Measurements from ENCODE around the gene ARMH2.

ARMH2 gene

DNA sequence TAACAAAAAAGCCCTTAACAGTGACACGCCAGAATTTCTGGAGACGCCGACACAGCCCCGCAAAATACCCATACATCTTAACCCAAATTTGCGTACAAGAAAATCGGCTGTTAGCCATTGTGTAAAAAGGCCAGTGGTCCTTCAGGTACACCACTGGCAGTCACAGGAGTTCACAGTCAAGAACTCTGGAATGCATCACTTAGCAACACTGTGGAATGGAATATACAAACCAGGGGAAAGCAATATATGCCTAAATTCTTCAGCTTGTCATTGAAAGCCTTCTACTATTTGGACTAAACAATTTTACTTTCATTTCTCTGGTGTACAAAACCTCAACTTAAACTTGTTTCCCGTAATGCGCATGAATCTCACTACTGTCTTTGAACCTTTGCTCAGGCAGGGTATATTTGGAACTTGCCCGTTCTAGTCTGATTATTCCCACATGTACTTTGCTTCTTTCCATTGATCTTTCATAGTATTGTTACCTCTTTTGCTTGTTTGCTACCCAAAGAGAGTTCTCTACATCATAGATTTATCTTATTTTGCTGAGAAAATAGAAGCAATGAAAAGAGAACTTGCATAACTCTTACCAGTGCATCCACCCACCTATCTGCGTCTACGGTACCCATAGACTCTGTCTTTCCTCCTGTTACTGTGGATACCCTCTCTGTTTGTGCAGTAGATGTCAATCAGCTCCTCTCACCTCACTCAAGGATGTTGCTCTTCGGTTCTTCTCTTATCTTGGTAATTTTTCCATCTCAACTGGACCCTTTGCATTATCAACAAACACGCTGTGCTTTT is at the start of gene ARMH2:
Gene ARMH2 (minus strand): TSS at position 178 of the 801 bp plus-strand sequence. CDS start 60 bp downstream, at position 118.
- DNase-seq = no peak

DNA sequence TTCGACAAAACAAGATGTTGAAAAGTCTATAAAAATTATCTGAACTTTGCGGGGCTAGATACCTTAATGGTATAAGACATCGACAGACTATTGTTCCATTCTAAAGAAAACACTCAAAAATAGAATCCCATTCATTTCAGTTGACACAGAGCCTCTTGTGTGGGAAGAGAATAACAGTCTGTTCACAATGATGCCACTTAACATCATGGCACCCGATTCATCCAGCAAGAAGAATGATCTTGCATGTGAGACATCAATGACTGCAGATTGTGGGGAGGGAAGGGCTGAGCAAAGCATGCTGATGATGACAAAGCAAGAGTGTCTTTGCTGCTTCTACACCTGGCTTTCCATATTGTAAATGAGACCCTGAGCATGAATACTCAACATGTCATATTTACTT is 49.7 kb upstream of the ARMH2 start:
- no peak for DNase-seq

DNA sequence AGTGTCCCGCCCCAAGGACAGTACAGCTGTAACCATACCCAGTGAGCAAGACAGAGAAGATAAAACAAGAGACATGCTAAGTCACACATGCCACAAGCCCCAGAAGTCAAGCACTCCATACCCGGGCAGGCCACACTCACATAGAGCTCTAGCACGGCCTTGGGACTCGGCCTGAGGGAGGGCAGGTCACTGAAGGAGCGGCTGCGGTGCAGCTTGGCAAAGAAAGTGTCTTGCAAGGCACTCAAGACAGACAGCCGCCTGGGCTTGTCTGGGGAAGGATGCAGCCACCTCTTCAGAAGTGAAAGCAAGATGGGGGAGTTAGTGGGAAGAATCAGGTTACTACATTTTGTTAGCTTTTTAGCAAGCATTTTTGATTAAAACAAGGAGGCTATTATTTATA is 48.7 kb upstream of the ARMH2 start:
- DNase-seq = no peak

DNA sequence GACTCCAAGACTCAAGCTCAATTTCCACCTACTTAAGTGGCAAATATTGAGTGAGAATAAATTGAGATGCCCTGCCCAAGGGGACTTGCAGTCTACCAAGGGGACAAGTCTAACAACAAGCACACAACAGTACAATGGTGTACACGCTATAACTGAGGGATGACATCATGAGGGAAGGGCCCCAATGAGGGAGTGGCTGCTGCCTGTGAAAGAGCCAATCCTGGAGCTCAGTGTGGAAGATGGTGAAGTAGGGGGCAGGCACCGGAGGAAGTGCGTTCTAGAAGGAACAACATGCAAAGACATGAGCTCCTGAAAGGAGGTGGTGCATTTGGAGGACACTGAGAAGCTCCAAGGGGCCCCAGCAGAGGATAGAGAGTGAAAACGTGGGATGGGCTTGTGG is 46.9 kb upstream of the ARMH2 start:
- DNase-seq = no peak

DNA sequence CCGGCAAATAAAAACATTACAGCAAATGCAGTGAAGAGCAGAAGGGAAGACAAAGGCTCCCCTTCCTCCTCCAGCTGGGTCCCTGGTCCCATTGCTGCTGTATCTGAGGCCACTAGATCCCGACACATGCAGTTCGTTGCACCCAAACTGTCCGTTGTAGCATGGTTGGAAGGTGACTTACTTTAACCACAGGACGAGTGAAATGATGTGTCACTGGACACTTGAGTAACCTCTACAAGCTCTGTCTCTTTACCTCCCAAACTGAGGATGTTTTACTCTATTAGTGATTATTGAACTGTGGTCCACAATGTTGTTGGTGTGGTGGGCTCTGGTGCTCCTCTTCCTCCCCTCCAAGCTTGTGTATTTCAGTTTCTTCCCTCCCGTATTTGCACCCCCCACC is 46.2 kb upstream of the ARMH2 start:
- no peak for DNase-seq

DNA sequence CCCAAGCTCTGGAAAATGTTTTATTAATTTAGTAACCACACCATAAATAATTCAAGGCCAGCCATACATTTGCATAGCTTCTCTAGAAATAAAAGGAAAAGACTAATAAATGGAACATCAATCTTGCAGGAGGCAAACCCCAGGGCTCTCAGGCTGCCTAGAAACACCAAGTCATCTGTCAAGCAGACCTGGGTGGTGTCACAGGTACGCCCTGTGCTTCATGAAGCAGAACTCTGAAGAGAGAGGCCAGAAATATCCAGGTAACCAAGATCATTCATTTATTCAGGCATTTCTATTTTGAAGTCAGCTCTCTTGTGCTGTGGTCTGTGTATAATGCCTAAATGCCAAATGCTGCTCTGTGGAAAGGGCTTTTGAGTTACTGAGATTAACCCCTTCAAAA is 45.3 kb upstream of the ARMH2 start:
- no peak for DNase-seq

DNA sequence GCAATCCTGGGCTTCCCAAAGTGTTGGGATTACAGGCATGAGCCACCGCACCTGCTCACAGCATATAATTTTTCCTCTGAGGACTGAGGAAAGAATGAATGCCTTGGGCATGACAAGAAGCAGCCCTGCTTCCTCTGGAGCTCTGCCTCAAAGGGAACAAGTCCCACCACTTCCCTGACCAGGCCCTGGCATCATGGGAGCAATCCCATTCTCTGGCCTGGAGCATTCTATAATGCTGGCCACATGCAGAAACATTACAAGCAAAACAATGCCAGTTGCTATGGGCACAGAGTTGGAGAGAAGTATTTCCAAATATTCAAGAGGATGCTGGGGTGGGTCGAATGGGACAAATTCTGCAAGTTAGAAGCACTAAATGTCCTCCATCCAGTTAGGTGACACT is 41.5 kb upstream of the ARMH2 start:
- no peak for DNase-seq

DNA sequence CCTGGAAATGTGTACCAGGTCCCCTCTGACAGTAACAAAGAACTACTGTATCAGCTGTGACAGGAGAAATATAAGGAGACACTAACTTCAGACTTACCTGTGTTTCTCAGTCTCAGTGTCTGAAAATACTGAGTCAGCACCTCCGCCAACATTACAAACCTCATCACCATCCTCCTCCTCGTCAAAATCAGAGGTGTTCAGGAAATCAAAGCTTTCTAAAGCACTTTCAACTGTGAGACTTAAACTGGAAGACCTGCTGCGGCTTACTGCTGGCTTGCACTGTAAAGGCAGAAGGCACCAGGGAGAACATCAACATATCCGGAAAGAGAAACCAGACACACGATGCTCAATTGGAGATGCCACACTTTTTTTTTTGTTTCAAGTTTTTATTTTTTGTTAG is 40.3 kb upstream of the ARMH2 start:
- DNase-seq = no peak

DNA sequence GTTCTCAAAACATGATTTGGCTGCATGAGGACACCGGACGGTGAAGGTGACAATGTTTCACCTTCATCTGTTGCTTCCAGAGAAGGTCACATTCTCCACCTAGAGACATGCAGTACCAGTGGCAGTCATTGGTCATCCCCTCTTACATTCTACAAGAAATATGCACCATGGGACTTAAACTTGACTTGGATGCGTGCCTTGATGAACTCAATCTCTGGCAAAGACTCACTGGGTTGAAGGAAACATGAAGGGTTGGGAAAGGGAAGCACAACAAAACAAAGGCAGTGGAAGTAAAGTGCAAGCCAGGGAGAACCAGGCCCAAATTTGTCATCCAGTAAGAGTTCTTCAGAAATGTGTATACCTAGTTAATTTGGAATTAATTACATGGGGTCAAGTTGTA is 39.4 kb upstream of the ARMH2 start:
- DNase-seq = no peak

DNA sequence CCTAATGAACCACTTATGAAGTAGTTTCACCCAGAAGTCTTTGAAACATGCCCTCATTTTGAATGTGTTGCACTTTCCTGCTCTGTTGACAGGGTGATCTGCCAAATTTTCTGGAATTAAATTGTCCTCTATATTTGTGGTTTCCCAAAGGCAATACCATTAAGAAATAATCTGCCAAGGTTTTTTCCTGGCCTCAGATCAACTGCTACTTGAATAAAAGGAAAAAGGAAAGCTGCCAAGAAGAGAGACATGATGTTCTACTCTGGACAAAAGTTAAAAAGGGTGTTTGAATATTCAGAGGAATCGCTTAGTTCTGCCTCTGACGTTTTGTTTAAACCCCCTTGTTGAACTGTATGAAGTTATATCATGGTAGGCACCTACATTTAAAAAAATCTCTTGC is 37.4 kb upstream of the ARMH2 start:
- DNase-seq = no peak

DNA sequence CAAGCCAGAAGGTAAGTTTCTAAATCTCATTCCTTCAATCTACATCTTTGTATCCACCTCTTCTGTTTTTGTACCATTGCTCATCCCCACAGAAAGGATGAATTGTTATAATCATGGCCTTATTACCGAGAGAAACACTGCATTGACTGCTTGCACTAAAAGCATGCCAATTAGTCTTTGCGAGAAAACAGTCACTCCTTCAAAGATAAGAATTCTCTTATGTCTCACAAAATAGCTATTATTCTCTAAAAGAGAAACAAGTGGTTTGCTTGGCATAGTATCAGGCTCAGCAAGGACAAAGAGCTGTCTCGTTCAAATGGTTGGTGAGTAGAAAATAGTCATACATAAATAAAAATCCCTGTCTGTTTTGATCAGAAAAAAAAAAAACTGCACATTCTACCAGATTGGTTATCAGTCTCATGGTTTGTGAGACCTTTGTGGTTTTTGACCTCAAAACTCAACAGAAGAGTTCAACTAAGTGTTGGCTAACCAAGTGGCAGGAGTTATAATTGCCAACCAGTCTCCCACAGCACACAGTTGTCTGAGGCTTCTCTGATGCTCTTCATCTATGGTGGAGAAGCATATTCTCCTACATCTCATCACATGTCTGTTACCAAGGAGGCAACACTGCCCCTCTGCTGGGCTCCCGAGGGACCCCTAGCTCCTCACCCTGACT is 35.1 kb upstream of the ARMH2 start:
- no peak for DNase-seq

DNA sequence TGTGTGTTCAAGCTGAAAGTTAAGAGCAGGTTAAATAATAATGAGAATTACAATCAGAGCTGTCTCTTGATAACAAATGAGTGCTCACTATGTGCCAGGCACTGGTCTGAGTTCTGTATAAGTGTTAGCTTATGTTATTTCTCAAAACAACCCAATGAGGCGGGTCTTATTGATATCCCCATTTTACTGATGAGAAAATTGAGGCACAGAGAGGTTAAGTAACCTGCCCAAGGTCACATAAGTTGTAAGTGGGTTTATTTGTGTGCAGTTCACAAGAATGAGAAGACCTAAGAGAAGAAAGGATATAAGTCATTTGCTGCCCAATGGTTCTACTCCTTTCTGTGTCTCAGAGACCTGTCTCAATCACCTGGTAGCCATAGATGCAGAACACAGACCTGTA is 34.1 kb upstream of the ARMH2 start:
- DNase-seq = no peak

DNA sequence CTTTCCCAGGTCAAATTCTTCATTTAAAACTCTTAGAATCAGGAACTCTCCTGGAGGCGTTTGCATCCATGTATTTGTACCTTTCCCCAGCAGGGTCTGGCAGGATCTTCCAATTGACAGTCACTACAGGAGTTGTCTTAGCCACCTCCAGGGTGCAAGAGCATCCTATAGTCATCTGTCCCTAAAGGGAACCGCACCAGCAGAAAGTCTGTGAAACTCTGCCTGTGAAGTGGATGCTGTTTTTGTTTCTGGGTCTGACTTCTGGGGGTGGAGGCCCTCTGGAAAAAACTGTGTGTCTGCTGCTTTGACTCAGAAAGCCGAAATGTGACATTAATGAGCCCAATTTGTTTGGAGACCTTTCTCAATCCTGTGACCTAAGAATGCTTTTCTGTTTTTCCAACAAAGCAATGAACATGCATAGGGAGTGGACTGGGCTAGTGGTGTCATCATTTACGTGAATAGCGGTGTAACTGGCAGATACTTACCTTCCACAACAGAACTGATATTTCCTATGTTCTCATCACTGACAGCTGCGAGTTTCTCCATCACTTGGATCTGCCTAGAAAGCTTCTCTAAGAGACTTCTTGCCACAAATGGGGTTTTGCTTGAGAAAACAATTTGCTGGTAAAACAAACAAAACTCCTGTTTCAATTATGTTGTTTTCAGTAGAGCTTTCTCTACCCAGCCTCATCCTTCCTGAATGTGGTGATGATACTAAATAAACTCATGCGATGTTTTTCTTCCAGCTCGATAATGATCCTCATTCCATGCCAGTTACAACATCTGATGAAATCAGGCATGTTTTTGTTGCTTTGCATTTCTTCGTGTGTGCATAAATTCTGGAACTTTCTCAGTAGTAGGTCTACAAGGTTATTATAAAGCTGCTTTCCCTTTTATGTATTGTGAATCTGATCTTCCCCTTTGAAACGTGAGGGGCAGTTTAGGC is 33.3 kb upstream of the ARMH2 start:
- DNase-seq = no peak

DNA sequence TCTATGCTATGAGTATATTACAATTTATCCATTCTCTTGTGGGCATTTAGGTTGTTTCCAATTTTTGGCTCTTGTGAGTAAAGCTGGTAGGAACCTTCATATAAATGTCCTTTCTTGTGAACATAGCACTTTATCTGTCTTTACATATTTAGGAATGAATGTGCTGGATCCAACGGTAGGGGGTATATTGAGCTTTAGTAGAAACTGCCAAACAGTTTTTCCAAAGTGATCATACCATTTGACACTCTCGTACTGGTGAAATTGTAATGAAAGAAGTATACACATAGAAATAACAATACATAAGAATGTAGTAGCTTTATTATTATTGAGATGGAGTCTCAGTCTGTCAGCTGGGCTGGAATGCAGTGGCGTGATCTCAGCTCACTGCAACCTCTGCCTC is 30.9 kb upstream of the ARMH2 start:
- no peak for DNase-seq

DNA sequence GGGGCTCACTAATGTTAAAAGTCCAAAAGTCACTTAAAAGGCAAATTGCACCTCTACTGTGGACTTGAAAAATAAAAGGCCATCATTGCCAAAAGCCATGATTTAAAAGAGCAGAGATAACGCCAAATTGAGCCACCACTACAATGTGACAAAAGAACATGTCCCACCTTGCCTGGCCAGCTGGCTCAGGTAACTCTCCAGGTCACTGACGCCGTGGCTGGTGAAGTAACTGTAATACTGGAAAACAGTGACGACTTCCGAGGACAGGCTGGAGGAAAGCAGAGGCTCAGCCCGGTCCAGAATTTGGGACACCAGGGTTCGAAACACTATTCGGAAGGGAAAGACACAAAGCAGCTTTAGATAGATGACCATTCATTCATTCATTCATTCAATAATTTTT is 29.3 kb upstream of the ARMH2 start:
- no peak for DNase-seq

DNA sequence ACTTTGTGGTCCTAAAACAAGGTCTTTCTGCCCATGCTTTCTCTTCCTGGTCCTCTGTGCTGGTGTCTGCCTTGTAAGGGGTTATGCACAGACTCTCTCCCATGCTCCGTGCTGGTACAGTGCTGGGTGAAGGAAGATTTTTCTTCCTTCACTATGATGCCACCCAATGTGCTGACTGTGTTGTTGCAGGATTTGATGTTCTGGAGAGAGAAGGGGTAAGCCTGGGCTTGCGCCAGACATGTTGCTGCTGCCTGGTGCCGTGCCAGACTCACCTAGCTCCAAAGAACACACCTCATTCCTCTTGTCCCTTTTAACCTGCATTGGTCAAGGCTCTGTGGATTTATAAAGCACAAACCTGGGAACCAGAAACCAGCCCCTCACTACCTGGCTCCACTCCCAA is 28.4 kb upstream of the ARMH2 start:
- DNase-seq = no peak

DNA sequence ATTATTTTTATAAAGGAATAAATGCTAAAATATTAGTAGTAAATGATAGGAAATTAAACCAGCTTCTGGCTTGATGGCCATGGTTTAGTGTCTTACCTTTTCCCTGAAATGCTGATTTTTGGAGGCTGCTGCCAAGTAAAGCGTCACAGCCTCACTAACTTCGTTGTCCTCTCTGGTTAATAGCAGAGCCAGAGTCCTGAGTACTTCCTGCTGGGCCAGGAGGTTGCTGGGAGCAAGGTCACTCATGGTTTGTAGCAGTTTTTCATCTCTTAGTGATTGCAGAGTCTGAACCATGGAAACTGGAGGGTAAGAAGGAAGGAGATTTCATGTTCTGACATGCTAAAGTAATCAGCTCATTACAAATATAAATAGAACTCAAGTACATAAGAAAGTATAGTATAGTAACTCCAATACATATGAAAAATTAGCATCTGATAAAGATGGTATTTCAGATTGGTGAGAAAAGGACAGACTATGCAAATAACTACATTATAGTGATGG is 26.5 kb upstream of the ARMH2 start:
- DNase-seq = no peak

DNA sequence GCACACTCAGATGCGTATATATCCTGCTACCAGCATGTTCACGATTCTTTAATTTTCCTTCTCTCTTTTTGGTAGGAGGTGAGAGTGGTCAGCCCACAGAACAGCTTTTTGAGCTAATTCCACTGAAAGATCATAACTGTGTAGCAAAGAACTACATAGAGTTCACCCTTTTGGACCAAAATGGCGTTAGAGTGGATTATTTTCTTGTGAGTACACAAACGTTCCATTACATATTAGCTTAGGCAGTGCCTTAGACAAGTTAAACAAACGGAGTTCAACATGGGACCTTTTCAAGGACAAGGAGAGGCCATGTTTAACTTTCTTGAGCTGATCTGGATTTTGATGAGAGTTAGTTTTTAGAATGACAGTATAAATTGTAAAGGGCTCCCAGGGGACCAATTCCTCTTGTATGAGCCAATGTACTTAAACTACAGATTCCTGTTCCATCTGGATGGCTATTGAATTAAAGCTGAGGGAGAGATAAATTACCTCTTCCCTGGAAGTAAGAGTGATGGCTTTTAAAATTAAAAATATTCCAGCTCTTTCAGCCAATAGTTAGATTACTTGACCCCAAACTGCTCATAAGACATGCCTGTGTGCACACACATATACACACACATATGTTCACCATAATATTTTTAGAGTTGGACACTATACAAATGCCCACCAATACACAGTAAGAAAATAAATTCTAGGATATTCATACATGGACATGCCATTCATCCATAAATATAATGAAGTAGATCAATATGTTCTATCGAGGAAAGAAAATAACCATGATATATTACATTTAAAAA is 25.6 kb upstream of the ARMH2 start:
- no peak for DNase-seq

DNA sequence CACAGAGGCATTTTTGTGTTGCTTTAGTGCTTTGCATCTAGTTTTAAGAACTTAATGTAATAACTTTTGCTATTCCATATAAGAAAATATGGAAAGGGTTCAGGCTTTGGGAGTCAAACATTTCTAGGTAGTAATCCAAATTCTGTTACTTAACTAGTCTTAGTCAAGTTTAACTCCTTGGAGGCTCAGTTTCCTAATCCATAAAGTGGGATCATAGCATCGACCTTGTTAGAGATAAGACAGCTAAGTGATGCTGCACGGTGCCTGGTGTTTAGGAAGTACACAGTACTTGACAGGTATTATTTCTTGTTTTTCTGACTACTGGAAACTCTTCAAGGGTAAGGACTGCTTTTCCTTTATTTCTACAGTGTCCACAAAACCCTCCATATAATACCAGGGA is 24.5 kb upstream of the ARMH2 start:
- DNase-seq = no peak

DNA sequence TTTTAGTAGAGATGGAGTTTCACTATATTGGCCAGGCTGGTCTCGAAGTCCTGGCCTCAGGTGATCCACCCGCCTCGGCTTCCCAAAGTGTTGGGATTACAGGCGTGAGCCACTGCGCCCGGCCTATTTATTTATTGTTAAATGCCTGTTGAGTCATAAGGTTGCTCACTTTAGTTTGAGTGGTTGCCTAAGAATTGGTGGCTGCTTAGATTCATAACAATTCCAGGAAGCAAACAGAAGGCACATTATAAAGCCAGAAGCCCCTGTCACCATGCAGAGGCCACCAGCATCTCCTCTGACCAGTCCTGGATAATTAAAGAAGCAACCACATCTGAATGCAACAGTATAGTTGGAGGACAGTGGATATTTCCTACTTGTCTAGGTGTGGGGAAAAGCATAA is 24.0 kb upstream of the ARMH2 start:
- no peak for DNase-seq

DNA sequence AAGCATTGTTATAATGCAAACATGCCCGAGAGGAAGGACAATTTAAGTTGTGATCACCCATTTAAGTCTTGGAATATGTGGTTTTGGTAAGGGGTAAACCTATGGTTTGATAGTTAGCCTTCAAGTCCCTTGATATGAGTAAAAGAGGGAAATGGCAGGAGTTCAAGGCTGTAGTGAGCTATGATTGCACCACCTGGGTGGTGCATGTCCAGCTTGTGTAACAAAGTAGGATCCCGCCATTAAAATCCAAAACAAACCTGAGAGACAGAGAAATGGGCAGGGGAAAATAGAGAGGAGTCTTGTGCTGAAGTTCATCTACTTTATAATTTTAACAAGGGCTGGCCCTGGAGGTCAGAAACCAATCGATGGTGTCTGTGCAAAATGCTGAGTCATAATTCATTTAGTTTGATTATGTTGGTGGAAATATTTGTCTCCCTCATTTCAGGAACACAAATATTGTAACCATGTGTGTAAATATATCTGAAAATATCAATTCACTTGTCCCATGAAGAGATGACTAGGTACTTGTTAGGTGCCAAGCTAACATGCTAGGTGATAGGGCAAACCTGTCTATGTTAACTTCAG is 23.2 kb upstream of the ARMH2 start:
- DNase-seq = no peak

DNA sequence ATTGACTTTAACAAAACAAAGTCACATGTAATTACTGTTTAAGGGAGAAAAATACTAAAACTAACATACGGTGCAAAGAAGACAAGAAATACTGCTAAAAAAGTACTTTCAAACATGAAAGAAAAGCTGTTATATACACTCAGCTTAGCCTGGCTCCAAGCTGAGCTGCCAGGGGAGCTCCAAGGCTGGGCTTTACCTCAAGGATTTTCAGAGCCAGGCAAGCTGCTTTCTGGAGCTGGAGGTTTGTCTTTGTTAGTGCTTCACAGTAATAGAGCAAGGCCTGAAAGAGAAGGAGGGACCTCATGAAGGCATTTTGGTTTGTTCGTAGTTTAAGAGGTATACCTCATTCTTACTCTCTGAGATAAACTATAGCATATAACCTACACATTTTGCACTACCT is 19.6 kb upstream of the ARMH2 start:
- DNase-seq = no peak
